Renal cortex interstitium (tissue), 11 donors: ENCODE results near the gene STAC. TPM values are rescaled to one million over a fixed set of nuclear protein-coding genes. Genes with fewer than 3 reads are reported as not detected.
"Not testable (repeated sequence)": the region's sequence is repeated elsewhere in the genome, so short reads cannot be mapped to it uniquely, and the experiment has no call there.

Experiments
- DNase-seq, 11 donors: peaks; one replicate each; pipeline ENCODE4 v3.0.0-alpha.2; 2013; ENCODE audit warnings: low read depth in 9 of 11, low spot score in 4 of 11; ENCODE audit errors: extremely low read depth in 1 of 11
- polyA plus RNA-seq, 3 donors: library from polyadenylated mRNA; unstranded; fragments of 120-200 nt; gene quantifications; one replicate each; pipeline ENCODE4 v1.2.1, GENCODE V29; 2013; ENCODE audit not compliant: insufficient read length in 3 of 3

The STAC gene
- polyA plus RNA-seq, 3 donors = 8.7 to 11.8 (median 11.1) TPM

DNA sequence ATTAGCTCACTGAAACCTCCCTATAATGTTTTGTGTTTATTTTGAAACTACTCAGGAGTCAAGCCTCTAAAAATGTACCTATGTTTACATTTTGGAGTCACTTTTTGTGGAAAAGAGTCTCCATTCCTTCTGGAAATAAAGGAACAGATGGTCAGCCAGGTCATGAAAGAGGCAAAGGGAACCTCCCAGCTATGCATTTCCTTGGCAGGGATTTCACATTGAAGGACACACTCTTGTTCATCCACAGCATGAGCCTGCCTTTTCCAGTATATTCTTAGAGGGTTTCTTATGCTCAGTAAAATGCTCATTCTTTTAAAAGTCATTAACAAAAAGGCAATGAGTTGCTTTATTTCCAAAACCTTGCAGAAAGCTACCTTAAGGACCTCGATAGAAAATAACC lies 20.8 kb downstream of the STAC start:
- DNase-seq = no peak

DNA sequence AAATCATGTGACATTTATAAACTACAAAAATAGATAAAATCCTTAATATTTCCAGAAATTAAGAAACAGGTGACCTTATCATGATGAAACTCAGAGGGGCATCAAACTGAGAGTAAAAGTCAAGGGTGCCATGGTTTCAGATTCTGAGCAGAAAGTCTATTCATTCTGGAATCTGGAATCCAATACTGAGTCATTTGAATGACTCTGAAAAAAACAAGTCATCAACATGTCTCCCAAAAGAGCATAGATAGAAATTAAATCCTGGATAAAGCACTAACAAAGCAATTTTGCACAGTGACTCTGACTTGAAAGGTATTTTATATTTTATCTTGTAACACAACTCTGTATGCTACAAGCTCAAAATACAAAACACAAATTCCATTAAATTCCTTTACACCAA lies 23.4 kb downstream of the STAC start:
- DNase-seq = no peak

DNA sequence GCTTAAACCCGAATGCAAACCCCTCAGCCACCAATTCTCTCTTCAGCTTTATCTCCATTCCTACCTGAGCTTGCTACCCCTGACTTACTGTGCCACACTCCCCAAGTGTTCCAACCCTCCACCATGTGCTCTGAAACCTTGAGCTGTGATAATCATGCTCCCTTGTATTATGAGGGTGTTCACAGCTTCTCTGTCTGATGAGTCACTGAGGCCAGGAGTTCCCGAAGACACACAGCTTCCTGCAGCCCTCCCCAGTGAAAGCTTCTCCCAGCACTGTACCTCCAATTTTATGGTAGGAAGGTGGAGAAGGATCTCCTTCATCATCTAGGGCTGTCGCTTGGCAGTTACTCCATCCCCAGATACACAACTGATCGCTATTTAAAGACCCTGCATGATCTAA lies 24.9 kb downstream of the STAC start:
- no peak for DNase-seq

- no peak for DNase-seq
Observed at GRCh38 chr3:36408146-36408545, 27.8 kb downstream of the STAC start.

DNA sequence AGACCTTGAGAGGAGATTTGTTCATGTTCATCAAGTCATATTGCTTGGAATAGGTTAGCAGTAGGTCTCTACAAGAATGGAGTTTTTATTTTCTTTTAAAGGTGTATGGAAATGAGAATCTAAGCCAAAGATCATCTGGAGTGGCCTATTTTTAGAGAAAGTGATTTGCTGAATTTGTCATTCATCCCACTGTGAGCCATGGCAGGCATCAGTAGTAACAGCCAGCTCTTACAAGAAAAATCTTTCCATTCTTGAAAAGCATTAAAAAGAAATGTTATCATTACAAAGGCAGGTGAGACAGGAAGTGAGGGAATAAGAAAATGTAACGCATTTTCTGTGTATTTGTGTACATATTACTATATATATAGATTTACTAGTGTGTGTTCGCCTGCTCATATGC lies 29.6 kb downstream of the STAC start:
- no peak for DNase-seq

DNA sequence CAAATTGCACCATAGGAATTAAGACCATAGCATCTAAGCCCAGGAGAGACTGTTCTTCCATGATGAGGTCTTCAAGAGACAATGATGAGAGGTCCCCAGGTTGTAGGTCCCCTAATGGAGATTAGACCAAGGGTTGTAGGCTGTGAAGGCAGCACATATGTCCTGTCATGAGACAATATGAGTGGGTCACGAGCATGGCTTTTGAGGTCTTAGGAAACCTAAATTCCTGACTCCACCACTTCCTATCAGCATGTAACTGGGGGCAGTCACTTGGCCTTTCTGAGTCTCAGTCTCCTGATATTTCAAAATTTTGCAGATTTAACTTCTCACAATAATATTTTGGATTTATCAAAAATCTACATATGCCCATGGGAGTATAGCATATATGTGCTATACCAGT lies 31.3 kb downstream of the STAC start:
- no peak for DNase-seq

DNA sequence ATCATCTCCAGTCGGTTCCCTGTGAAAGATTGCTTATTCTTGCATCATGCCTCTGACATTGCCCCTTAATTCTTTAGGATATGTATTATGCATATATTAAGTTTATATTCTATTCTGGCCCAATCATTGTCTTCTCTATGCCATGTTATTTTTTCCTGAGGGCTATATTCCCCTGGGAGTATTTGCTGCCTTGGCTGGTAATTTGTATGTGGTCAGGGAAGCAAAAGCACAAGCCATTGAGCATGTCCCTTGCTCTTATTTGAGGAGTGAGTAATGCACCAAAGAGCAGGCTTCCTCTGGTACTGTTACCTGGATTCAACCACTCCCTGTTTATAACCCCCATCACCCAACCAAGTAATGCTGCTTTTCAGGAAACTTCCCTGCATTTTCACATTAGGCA lies 36.3 kb downstream of the STAC start:
- no peak for DNase-seq

- DNase-seq = no peak
Observed at GRCh38 chr3:36417237-36417636, 36.9 kb downstream of the STAC start.

GRCh38 chr3:36418296-36418695 lies 38.0 kb downstream of the STAC start:
- no peak for DNase-seq

- DNase-seq = no peak
Observed at GRCh38 chr3:36428445-36428844, 48.1 kb downstream of the STAC start.

GRCh38 chr3:36429986-36430485 lies 49.7 kb downstream of the STAC start:
- DNase-seq = no peak

GRCh38 chr3:36433511-36433910 lies 53.2 kb downstream of the STAC start:
- DNase-seq = no peak

DNA sequence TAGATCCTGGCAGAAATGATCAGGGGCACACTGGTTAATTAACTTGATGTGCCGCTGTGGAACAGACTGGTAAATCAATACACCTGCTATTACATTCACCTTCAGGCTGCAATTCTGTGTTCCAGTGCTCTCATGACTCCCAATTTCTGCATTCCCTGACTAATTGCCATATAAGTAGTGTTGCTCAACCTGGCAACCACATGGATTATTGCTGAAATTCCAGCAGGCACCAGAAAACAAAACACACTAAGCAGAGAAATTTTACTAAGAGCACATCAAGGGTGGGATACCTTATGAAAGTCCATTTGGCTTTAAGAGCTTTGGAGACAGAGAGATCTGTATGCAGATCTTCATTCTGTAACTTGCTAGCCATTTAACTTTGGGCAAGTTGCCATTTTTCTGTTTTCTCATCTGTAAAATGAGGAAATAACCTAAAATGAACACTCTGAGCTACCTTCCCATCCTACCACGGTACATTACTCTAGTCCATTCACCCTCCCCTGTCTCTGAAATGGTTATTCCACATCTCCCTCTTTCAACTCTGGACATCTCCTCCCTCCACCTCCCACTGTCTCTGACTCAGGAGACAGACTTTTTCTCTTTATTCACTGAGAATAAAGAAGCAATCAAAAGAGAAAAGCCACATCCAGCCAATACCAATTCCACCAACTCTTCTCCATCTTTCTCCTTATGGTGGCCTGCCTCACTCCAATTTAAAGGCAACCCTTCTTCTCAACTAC lies 54.6 kb downstream of the STAC start:
- DNase-seq = no peak

DNA sequence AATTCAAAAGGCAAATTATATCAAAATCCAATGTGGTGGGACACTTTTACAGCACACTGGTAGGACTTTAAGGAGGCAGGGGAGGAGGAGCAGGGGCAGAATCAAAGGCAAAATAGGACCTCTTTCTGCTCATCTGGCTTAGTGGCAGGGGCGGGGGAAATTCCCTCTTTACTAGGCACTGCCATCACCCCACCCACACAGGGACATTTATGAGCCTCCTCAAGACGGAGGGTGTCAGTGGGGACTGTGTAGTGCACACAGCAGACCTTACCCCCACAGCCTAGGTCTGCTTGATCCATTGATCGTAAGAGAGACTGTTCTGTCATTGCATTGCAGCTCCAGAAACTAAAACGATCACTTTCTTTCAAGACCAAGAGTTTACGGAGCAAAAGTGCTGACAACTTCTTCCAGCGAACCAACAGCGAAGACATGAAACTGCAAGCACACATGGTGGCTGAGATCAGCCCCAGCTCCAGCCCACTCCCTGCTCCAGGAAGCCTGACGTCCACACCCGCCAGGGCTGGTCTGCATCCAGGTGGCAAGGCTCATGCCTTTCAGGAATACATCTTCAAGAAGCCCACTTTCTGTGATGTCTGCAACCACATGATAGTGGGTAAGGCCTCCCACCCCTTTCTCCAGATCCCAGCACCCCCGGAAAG lies 62.9 kb downstream of the STAC start:
- no peak for DNase-seq

DNA sequence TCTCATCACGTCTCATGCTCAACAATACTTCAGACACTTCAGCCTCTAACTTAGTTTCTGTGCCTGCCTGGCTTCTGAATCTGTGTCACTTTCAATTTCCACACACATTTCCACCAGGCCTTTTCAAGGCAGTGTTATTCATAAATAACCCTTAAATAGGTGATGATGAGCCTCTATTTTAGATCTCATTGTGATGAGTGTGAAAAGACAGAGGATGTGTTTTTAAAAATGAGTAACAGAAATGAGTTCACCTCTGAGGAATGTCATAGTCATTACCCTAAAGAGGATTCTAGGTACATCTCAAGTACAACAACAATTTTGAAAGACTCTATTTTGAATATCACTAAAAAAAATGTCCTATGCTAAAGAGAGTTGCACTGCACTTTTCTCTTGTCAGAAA lies 64.6 kb downstream of the STAC start:
- no peak for DNase-seq

GRCh38 chr3:36446276-36446675 lies 66.0 kb downstream of the STAC start:
- no peak for DNase-seq

GRCh38 chr3:36447061-36447460 lies 66.8 kb downstream of the STAC start:
- no peak for DNase-seq

- DNase-seq = no peak
Observed at GRCh38 chr3:36451816-36452215, 71.5 kb downstream of the STAC start.

DNA sequence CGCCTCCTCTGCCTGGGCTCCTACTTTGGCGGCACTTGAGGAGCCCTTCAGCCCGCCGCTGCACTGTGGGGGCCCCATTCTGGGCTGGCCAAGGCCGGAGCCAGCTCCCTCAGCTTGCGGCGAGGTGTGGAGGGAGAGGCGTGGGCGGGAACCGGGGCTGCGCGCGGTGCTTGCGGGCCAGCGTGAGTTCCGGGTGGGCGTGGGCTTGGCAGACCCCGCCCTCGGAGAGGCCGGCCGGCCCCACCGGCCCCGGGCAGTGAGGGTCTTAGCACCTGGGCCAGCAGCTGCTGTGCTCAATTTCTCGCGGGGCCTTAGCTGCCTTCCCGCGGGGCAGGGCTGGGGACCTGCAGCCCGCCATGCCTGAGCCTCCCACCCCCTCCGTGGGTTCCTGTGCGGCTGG lies 72.9 kb downstream of the STAC start:
- not testable (repeated sequence) for DNase-seq

DNA sequence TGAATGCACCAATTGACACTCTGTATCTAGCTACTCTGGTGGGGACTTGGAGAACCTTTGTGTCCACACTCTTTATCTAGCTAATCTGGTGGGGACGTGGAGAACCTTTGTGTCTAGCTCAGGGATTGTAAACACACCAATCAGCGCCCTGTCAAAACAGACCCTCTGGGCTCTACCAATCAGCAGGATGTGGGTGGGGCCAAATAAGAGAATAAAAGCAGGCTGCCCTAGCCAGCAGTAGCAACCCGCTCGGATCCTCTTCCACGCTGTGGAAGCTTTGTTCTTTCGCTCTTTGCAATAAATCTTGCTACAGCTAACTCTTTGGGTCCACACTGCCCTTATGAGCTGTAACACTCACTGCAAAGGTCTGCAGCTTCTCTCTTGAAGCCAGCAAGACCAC lies 73.6 kb downstream of the STAC start:
- DNase-seq = not testable (repeated sequence)

GRCh38 chr3:36455406-36455805 lies 75.1 kb downstream of the STAC start:
- DNase-seq = no peak
